Neuronal stem cell (in vitro differentiated cells): ENCODE data around the gene PTPRD.
A peak's percentile ranks its signal among the peaks of the same experiment; 100 is the strongest.

Experiments
- DNase-seq: peaks from one replicate; pipeline ENCODE4 v3.0.0-alpha.2; 2013; ENCODE audit warnings: low spot score
- H2AFZ ChIP-seq: one replicate; pipeline ENCODE4 v1.6.1; 2013; ENCODE audit warnings: mild to moderate bottlenecking, low read length, inconsistent platforms
- H2AK5ac ChIP-seq: 2 replicates; pipeline ENCODE4 v1.6.1; 2013; ENCODE audit warnings: low read depth, mild to moderate bottlenecking, inconsistent platforms, low read length, moderate library complexity, mixed read lengths
- H2BK120ac ChIP-seq: 2 replicates; pipeline ENCODE4 v1.6.1; 2013; ENCODE audit warnings: low read depth, mild to moderate bottlenecking, inconsistent platforms, low read length, moderate library complexity, mixed read lengths
- H2BK12ac ChIP-seq: one replicate; pipeline ENCODE4 v1.6.1; 2013; ENCODE audit warnings: low read length, inconsistent platforms
- H2BK15ac ChIP-seq: 2 replicates; pipeline ENCODE4 v1.6.1; 2013; ENCODE audit warnings: mild to moderate bottlenecking, low read length, inconsistent platforms, mixed read lengths
- H2BK5ac ChIP-seq: one replicate; pipeline ENCODE4 v1.6.1; 2013; ENCODE audit warnings: inconsistent platforms, mild to moderate bottlenecking, low read length, moderate library complexity
- H3K14ac ChIP-seq: one replicate; pipeline ENCODE4 v1.6.1; 2013; ENCODE audit warnings: low read length, inconsistent platforms
- H3K18ac ChIP-seq: 2 replicates; pipeline ENCODE4 v1.6.1; 2013; ENCODE audit warnings: low read length, inconsistent platforms
- H3K23ac ChIP-seq: 2 replicates; pipeline ENCODE4 v1.6.1; 2013; ENCODE audit warnings: low read depth, mild to moderate bottlenecking, mixed read lengths, low read length, inconsistent platforms; ENCODE audit not compliant: poor library complexity
- H3K27ac ChIP-seq: replicated peaks from 3 replicates; pipeline ENCODE4 v1.5.1; 2013; ENCODE audit warnings: low read length, inconsistent platforms
- H3K27me3 ChIP-seq, 3 experiments: 2 replicates each; pipeline ENCODE4 v1.6.1; 2013; ENCODE audit warnings: low read length in 3 of 3, mild to moderate bottlenecking in 2 of 3, inconsistent platforms in 1 of 3, low read depth in 1 of 3, mixed read lengths in 1 of 3, moderate library complexity in 1 of 3; ENCODE audit not compliant: control insufficient read depth in 3 of 3, insufficient read depth in 3 of 3
- H3K36me3 ChIP-seq, 2 donors: replicated peaks in 1 of 2; 2 replicates each; pipeline ENCODE4 v1.6.1; 2013; ENCODE audit warnings: low read length in 2 of 2; ENCODE audit not compliant: control insufficient read depth in 2 of 2, insufficient read depth in 2 of 2
- H3K4ac ChIP-seq: 2 replicates; pipeline ENCODE4 v1.6.1; 2013; ENCODE audit warnings: inconsistent platforms, mild to moderate bottlenecking, low read length, moderate library complexity
- H3K4me1 ChIP-seq, 2 donors: 1 replicate in 1 of 2; 2 replicates in 1 of 2; pipeline ENCODE4 v1.6.1; 2013; ENCODE audit warnings: low read length in 2 of 2, low read depth in 1 of 2; ENCODE audit not compliant: control insufficient read depth in 2 of 2, insufficient read depth in 1 of 2
- H3K4me2 ChIP-seq: one replicate; pipeline ENCODE4 v1.6.1; 2013; ENCODE audit warnings: mild to moderate bottlenecking, low read length, inconsistent platforms; ENCODE audit not compliant: insufficient read depth, poor library complexity, severe bottlenecking
- H3K4me3 ChIP-seq, 2 donors: 2 replicates each; pipeline ENCODE4 v1.5.1; 2013; ENCODE audit warnings: low read length in 2 of 2, mild to moderate bottlenecking in 2 of 2, inconsistent platforms in 1 of 2, moderate library complexity in 1 of 2
- H3K79me1 ChIP-seq: one replicate; pipeline ENCODE4 v1.6.1; 2013; ENCODE audit warnings: low read depth, mild to moderate bottlenecking, inconsistent platforms, low read length, moderate library complexity
- H3K9ac ChIP-seq: one replicate; pipeline ENCODE4 v1.6.1; 2013; ENCODE audit warnings: mild to moderate bottlenecking, low read depth, low read length, inconsistent platforms; ENCODE audit not compliant: poor library complexity
- H3K9me3 ChIP-seq, 2 donors: replicated peaks in 1 of 2; 2 replicates each; pipeline versions ENCODE3 to v1.6.1; 2013; ENCODE audit warnings: low read length in 2 of 2, mild to moderate bottlenecking in 2 of 2, inconsistent platforms in 1 of 2, low read depth in 1 of 2, mixed read lengths in 1 of 2, moderate library complexity in 1 of 2; ENCODE audit not compliant: control insufficient read depth in 2 of 2, insufficient read depth in 1 of 2
- H4K8ac ChIP-seq: one replicate; pipeline ENCODE4 v1.6.1; 2013; ENCODE audit warnings: low read depth, mild to moderate bottlenecking, inconsistent platforms, low read length, moderate library complexity
- H4K91ac ChIP-seq: one replicate; pipeline ENCODE4 v1.6.1; 2013; ENCODE audit warnings: low read length, low read depth, mild to moderate bottlenecking, inconsistent platforms; ENCODE audit not compliant: poor library complexity
- WGBS, 2 donors: extraction: QIAGEN DNeasy Blood & Tissue Kit; methylation state at CpG; one replicate each; pipeline ENCODE4 v1.1.7; 2013; ENCODE audit warnings: missing lambda C conversion rate in 2 of 2, mixed read lengths in 1 of 2; ENCODE audit not compliant: insufficient read length in 2 of 2, insufficient replicate concordance in 1 of 2; ENCODE audit errors: extremely low coverage in 2 of 2; 5-methylcytosine and 5-hydroxymethylcytosine counted together

Gene PTPRD

GRCh38 chr9:10248890-10249289 lies 363.9 kb downstream of the PTPRD start:
- no peak overlapping the region for H3K18ac ChIP-seq
- no peak for DNase-seq
- no peaks in the 10 kb centered on the region for H3K36me3 ChIP-seq
- no peak overlapping the region for H3K23ac ChIP-seq
- H2BK12ac ChIP-seq = no peak overlapping the region
- H3K4me2 ChIP-seq = no peak overlapping the region
- no peaks in the 10 kb centered on the region for H3K79me1 ChIP-seq
- no peak overlapping the region for H3K27ac ChIP-seq
- H4K8ac ChIP-seq = no peak overlapping the region
- no peak overlapping the region for H2AK5ac ChIP-seq
- H3K14ac ChIP-seq = no peak overlapping the region
- H3K9me3 ChIP-seq = no peaks in the 10 kb centered on the region
- H4K91ac ChIP-seq = no peak overlapping the region
- no peak overlapping the region for H2BK15ac ChIP-seq
- WGBS, 2 donors = no CpG with 5 or more reads among the region's 1 CpG
- H2BK5ac ChIP-seq = no peak overlapping the region
- no peaks in the 10 kb centered on the region for H3K27me3 ChIP-seq
- no peak overlapping the region for H3K4ac ChIP-seq
- H3K4me1 ChIP-seq = no peaks in the 10 kb centered on the region
- no peak overlapping the region for H3K9ac ChIP-seq
- H3K4me3 ChIP-seq = no peak overlapping the region
- H2AFZ ChIP-seq = no peak overlapping the region
- H2BK120ac ChIP-seq = no peak overlapping the region

GRCh38 chr9:10242255-10242654 lies 370.5 kb downstream of the PTPRD start:
- no peak overlapping the region for H2BK5ac ChIP-seq
- no peak overlapping the region for H3K4ac ChIP-seq
- no peak overlapping the region for H4K91ac ChIP-seq
- H2AK5ac ChIP-seq = no peak overlapping the region
- H3K4me2 ChIP-seq = no peak overlapping the region
- no peak overlapping the region for H3K27ac ChIP-seq
- no peak overlapping the region for H3K4me3 ChIP-seq
- H2AFZ ChIP-seq = no peak overlapping the region
- DNase-seq = no peak
- no peak overlapping the region for H2BK12ac ChIP-seq
- no peak overlapping the region for H2BK120ac ChIP-seq
- H2BK15ac ChIP-seq = no peak overlapping the region
- WGBS, 2 donors = no CpG with 5 or more reads among the region's 2 CpGs
- H3K9me3 ChIP-seq = no peaks in the 10 kb centered on the region
- H3K36me3 ChIP-seq = no peaks in the 10 kb centered on the region
- no peak overlapping the region for H3K9ac ChIP-seq
- H3K18ac ChIP-seq = no peak overlapping the region
- H3K79me1 ChIP-seq = no peaks in the 10 kb centered on the region
- H3K4me1 ChIP-seq = no peaks in the 10 kb centered on the region
- H3K23ac ChIP-seq = no peak overlapping the region
- H3K27me3 ChIP-seq = no peaks in the 10 kb centered on the region
- no peak overlapping the region for H4K8ac ChIP-seq
- H3K14ac ChIP-seq = no peak overlapping the region

DNA sequence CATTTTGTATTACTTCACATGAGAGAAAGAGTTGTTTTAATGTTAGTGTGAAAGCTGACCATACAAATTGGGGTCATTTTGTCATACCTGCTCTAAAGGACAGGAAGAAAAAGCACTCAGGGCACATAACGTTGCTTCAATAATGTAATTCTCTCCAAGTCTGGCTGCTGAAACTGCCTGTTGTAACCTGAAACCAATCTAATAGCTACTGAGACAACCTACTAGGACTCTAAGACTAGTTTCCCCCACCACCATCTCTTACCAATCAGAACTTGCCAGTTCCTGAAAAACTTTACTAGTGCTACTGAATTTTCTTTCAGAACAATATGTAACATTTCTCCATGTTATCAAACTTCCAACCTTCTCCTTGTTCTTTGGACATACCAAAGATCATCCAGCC lies 374.7 kb downstream of the PTPRD start:
- H3K23ac ChIP-seq = no peak overlapping the region
- no CpG with 5 or more reads among the region's 1 CpG for WGBS, 2 donors
- H3K36me3 ChIP-seq = no peaks in the 10 kb centered on the region
- H3K79me1 ChIP-seq = no peaks in the 10 kb centered on the region
- H2BK5ac ChIP-seq = no peak overlapping the region
- H2BK120ac ChIP-seq = no peak overlapping the region
- H3K4me2 ChIP-seq = no peak overlapping the region
- H2BK15ac ChIP-seq = no peak overlapping the region
- no peaks in the 10 kb centered on the region for H3K9me3 ChIP-seq
- H3K9ac ChIP-seq = no peak overlapping the region
- no peak overlapping the region for H2AK5ac ChIP-seq
- H2BK12ac ChIP-seq = no peak overlapping the region
- H3K18ac ChIP-seq = no peak overlapping the region
- no peak overlapping the region for H3K14ac ChIP-seq
- no peak overlapping the region for H3K4ac ChIP-seq
- DNase-seq = no peak
- no peak overlapping the region for H3K4me3 ChIP-seq
- H3K27me3 ChIP-seq = no peaks in the 10 kb centered on the region
- H3K4me1 ChIP-seq = peaks cover 0 to 2% of the 10 kb centered on the region in 2 donors
- H4K91ac ChIP-seq = no peak overlapping the region
- H3K27ac ChIP-seq = no peak overlapping the region
- H2AFZ ChIP-seq = peak overlapping the region; percentile 9
- no peak overlapping the region for H4K8ac ChIP-seq

DNA sequence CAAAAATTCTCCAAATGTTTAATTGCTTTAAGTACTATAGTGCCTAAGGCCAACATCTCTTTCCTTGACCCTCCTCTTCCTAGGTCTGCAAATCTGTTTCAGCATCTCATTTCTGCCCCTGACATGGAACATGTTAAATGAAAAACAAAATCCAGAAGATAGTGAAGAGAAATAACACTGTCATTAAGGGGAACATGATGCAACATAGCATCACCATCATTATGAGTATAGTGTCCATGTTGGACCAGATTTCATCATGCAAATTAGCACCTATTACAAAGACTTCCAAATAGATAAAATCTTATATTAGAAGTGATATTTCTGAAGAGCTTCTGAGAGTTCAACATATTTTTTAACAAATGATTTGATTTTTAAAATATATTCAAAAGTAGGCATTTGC lies 375.2 kb downstream of the PTPRD start:
- Histone ChIP-seq H2AK5ac (no peak overlapping the region), H2BK15ac (no peak overlapping the region), H3K4me2 (no peak overlapping the region), H2BK120ac (no peak overlapping the region), H3K79me1 (no peaks in the 10 kb centered on the region), H3K27me3 (no peaks in the 10 kb centered on the region), H3K23ac (no peak overlapping the region), H3K4me1 (peaks cover 0 to 2% of the 10 kb centered on the region in 2 donors), H4K91ac (no peak overlapping the region), H2AFZ (no peak overlapping the region), H3K4ac (no peak overlapping the region), H3K18ac (no peak overlapping the region), H3K4me3 (no peak overlapping the region), H2BK12ac (no peak overlapping the region), H4K8ac (no peak overlapping the region), H3K27ac (no peak overlapping the region), H3K36me3 (no peaks in the 10 kb centered on the region), H2BK5ac (no peak overlapping the region), H3K9ac (no peak overlapping the region), H3K14ac (no peak overlapping the region), H3K9me3 (no peaks in the 10 kb centered on the region)
- no peak for DNase-seq
